Stimulated activated CD4-positive, alpha-beta T cell treated with anti-CD3 and anti-CD28 coated beads, Interleukin-2, amount 100 ng/mL, for 24 hours (primary cell): ENCODE measurements around the gene MAP2K6.

Source experiments
- DNase-seq, 2 donors: peaks; one replicate each; pipeline ENCODE4 v3.0.0-alpha.2; 2020

MAP2K6 gene

DNA sequence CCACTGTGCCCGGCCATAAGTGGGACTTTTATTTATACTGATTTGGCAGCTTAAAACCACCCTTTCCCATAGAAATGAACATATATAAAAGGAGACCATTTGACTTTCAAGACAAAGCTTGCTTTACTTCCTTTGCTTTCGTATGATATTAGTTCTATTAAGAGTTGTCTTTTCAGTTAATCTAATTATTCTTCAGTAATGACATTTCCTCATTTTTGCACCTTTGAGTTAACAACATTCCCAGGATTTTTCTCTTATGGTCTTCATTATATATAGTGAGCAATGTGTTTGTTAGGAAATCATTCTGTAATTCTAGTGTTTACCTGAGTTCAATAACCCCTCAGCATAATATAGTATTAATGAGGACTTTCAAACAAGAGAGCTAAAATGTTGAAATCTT lies 173.8 kb downstream of the MAP2K6 start:
- DNase-seq: no peak

DNA sequence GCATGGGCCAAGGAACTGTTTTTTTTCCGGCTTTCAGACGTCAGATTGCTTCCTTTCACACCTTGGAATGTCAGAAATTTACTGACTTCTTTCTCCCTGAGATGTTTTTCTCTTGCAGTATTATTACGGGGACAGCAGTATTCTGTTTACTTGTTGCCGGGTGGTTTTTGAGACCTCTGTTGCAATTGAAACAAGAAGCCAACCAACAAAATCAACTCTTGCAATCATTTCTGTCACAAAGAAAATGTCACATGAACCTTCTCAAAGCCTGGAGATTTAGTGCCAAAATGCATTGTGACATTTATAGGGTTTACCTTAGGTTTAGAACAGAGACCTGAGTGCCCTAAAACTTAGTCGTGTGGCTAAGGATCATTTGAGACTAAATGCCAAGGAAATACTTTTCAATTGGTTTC lies 174.3 kb downstream of the MAP2K6 start:
- DNase-seq: no peak

DNA sequence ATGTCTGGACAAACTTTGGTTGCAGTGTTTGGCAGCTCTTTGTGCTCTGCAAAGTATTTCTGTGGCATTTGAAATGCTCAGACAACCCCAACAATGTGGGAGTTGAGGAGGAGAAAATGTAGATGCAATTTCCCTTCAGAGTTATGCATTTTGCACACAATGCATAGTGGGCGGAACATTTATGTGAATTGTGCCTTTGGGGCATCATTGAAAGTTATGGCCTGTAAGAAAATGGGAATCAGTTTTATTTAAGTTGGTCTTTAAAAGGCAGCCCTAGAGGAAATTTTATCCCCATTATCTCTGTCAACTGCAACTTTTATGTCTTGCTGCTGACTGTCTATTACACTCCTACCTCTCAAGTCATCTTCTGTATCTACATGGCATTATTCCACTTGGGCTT lies 176.2 kb downstream of the MAP2K6 start:
- no peak for DNase-seq

DNA sequence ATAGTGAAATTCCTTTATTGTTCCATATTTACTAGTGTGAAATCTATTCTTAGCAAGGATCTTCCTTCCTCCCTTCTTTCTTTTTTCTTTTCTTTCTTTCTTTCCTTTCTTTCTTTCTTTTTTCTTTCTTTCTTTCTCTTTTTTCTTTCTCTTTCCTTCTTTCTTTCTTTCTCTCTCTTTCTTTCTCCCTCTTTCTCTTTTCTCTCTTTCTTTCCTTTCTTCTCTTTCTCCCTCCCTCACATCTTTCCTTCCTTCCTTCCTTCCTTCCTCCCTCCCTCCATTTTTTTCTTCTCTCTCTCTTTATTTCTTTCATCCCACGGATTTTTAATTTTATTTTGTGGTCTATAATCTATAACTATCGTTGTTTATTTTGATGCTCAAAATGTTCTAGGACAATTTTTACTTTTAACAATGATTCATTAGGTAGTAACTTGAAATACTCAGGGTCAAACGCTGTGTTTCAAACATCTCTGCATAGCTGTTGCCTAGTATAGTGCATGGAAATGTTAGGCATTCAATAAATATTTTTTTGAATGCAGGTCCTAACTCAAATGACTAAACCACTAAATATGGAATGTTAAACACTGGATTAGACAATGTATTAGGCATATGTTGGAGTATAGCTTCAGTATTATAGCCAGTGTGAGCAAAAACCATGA lies 178.3 kb downstream of the MAP2K6 start:
- no peak for DNase-seq

DNA sequence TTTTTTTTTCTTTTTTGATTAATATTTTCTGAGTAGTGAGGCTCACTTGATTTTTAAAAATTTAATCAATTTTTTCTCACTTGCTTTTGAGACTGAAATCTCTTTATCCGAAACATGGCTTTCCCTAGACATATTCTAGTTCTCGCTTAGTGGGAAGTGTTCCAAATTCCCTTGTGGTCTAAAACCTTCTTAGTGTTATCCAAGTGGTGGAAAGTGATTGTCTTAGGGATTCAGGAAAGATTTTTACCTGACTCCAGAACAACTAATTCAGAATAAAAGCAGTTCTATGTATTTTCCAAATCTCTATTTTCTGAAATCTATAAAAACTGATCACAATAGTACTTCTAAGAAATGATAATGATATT lies 178.8 kb downstream of the MAP2K6 start:
- DNase-seq: no peak

DNA sequence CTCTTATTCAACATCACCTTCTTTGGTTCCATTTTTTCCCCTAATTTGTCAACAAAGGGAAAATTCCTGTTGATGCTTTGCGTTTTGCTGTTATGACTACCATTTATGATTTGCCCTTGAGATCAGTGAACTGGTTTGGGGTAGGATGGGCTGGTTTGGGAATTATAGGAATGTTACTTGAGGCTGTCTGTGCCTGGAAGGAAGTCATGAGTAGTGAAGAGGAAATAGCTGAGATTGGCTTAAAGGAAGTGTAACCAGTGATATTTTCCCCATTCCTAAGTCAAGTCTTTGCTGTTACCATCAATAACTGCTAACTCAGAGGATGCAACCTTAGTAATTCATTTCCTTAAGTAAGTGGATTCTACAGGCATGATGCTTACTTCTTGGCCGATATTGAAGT lies 179.2 kb downstream of the MAP2K6 start:
- no peak for DNase-seq

DNA sequence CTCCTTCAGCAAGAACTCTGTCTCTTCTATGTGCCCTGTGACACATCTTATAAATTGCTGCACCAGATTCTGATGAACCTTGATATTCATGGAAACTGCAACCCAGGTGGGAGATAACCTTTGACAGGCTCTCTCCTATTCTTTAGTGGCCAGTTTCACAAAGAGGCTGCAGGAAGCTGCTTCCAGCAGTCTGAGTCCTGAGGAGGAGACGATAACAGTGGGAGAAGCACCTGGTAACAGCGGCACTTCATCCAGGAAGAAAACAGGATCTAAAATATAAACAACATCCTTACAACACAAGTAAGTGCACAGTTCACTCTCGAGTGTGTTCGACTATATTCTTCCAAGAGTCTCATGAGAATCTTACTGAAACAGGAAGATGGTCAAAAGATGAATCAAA lies 180.1 kb downstream of the MAP2K6 start:
- DNase-seq: no peak

DNA sequence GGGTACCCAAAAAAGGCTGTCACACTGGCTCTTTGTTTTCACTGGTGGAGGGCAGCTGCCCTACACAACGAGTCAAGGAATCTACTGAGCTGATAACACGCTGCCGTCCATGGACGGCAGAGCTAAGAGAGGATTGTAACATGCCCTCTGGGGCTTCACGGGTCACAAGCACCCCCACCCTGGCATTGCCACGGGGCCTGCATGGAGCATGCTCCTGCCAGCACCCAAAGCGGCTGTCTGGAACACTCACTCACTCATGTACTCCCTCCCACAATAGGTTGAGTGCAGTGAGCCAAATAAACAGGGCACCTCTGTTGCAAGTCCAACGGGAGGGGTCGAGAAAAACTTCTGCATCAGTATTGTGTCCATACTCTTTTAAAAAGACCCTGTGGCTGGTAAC lies 181.6 kb downstream of the MAP2K6 start:
- DNase-seq: no peak

DNA sequence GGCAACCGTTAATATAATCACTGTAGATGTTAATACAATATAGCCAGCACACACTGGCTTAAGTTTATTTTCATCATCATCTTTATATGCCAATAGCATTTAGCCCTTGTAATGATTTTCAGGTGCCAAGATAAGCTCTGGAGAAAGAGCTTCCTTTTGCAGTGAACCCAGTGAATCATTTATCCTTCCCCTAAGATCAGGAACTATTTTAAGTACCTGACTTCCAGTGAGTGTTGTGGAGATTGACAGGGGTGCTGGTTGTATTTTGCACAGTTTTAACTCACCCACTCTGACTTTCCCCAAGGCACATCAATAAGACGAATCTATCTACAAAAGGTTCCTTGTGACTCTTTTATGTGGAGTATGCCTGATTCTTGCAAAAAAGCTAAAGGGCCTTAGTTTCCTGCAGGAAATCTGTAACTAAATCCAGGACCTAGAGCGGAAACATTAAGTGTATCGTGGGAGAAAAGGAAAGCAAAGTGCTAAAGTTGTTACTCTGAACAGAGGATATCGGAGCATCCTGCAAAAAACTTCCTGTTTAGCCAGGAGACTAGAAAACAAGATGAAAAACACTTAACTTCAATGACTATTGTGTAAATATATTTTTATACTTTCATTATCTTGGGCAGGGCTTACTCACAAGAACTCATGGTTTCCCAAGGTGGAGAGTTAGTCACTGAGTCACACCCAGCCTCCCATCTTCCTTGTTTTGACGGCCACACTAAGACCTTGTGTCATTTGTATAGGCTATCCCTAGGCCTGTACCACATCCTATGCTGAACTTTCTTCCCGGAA lies 183.6 kb downstream of the MAP2K6 start:
- no peak for DNase-seq

DNA sequence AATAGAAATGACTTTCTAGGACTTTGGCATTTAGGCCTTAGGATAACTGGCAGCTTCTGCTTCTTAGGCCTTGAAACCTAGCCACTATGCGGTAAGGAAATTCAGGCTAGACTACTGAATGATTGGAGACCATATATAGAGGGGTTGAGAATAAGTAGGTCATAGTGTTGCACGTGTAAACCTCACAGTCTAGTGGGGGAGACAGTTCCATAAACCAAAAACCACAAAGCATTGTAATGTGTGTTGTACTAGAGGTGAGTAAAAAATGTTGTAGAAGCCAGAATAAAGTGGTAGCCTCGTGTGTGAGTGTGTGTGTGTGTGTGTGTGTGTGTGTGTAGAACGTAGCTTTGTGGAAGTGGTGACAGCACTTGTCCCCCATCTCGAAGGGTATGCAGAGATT lies 188.5 kb downstream of the MAP2K6 start:
- no peak for DNase-seq
